Panc1 (cell line): ENCODE results near the gene MYO1A. TPM values are rescaled to one million over a fixed set of nuclear protein-coding genes. Genes with fewer than 3 reads are reported as not detected.

Experiments
- ATAC-seq: fragments of 200-7000 bp; cut with Tn5 transposase; 2 replicates; pipeline ENCODE4 v1.9.1; 2020; ENCODE audit warnings: mild to moderate bottlenecking, moderate library complexity
- BruUV-seq: library from RNA; stranded (reverse); fragments of 400-500 nt; replicated peaks from 2 replicates; lab custom pipeline; 2021; lab: Mats Ljungman, UMichigan
- CTCF ChIA-PET: fragments of 300-600 bp; sonication (Branson Sonifier 250); formaldehyde crosslinking; loops from one replicate; lab custom pipeline; 2022; ENCODE audit warnings: antibody characterized with exemption; lab: Charles Lee
- POLR2A ChIA-PET: fragments of 300-600 bp; sonication (Branson Sonifier 250); formaldehyde crosslinking; loops from one replicate; lab custom pipeline; 2022; ENCODE audit warnings: antibody characterized with exemption; lab: Charles Lee
- DNase-seq: peaks from one replicate; pipeline ENCODE4 v3.0.0-alpha.2; 2010; ENCODE audit warnings: low read depth, low spot score
- H3K27ac ChIP-seq: 2 replicates; pipeline ENCODE4 v1.5.1; 2011; ENCODE audit warnings: mild to moderate bottlenecking, low read length, inconsistent platforms
- H3K27me3 ChIP-seq: fragments of 200-500 bp; sonication (Bioruptor generic); 2 replicates; pipeline ENCODE4 v1.6.0; 2014; ENCODE audit warnings: low read length, inconsistent platforms; ENCODE audit not compliant: control insufficient read depth, insufficient read depth
- H3K36me3 ChIP-seq: fragments of 200-500 bp; sonication (Bioruptor generic); 2 replicates; pipeline ENCODE4 v1.5.1; 2014; ENCODE audit warnings: inconsistent platforms, mild to moderate bottlenecking, low read length, moderate library complexity; ENCODE audit not compliant: control insufficient read depth, insufficient read depth
- H3K4me1 ChIP-seq: 2 replicates; pipeline ENCODE4 v1.5.1; 2011; ENCODE audit warnings: inconsistent platforms, mild to moderate bottlenecking, low read length, moderate library complexity; ENCODE audit not compliant: control insufficient read depth, insufficient read depth
- H3K4me3 ChIP-seq, 2 experiments: 2 replicates each; pipeline ENCODE4 v1.5.1; 2011 to 2012; ENCODE audit warnings: low read depth in 2 of 2, low read length in 2 of 2, mild to moderate bottlenecking in 2 of 2, inconsistent platforms in 1 of 2, moderate library complexity in 1 of 2
- H3K9me3 ChIP-seq: fragments of 200-500 bp; sonication (Bioruptor generic); 2 replicates; pipeline ENCODE4 v1.5.1; 2014; ENCODE audit warnings: low read depth, mild to moderate bottlenecking, inconsistent platforms, low read length, moderate library complexity; ENCODE audit not compliant: control insufficient read depth, insufficient read depth
- CTCF ChIP-seq: fragments of 450-650 bp; IDR thresholded peaks from 2 replicates; pipeline ENCODE4 v1.5.1; 2017; ENCODE audit warnings: mild to moderate bottlenecking
- POLR2AphosphoS5 ChIP-seq: IDR thresholded peaks from 2 replicates; pipeline ENCODE4 v1.6.1; 2012; ENCODE audit warnings: mild to moderate bottlenecking, low read depth, low read length, moderate library complexity
- REST ChIP-seq, 2 experiments: IDR thresholded peaks; 2 replicates each; pipeline ENCODE4 v1.6.1; 2011 to 2012; ENCODE audit warnings: low read depth in 2 of 2, control low read depth in 1 of 2, low read length in 1 of 2, mild to moderate bottlenecking in 1 of 2, moderate library complexity in 1 of 2; ENCODE audit not compliant: insufficient read depth in 1 of 2
- SIN3A ChIP-seq: IDR thresholded peaks from 2 replicates; pipeline ENCODE4 v1.6.1; 2012; ENCODE audit warnings: low read depth, mild to moderate bottlenecking, low read length, moderate library complexity, borderline replicate concordance; ENCODE audit not compliant: insufficient read depth
- TCF7L2 ChIP-seq: IDR thresholded peaks from 2 replicates; pipeline ENCODE4 v1.6.1; 2011; ENCODE audit warnings: mild to moderate bottlenecking, low read depth, low read length, inconsistent platforms
- in situ Hi-C: cut with HindIII; loops from 2 replicates; pipeline ENCODE4 v1.10.0; 2016; ENCODE audit warnings: low sequenced_read_pairs, low pct_unique_long_range_greater_than_20kb
- intact Hi-C: fragments of 100-400 bp; cut with micrococcal nuclease; formaldehyde crosslinking; loops from one replicate; pipeline ENCODE4 v1.10.0; 2022; ENCODE audit not compliant: unreplicated experiment
- total RNA-seq: library from RNA; stranded (reverse); gene quantifications from one replicate; pipeline ENCODE4 v1.2.1, GENCODE V29; 2021; ENCODE audit not compliant: unreplicated experiment

MYO1A gene
- total RNA-seq, 1 experiment from 2014 or later, result not detected

- Histone ChIP-seq H3K4me3 (no peak overlapping the region), H3K27me3 (no peaks in the 10 kb centered on the region), H3K27ac (no peak overlapping the region), H3K4me1 (peaks cover 14% of the 10 kb centered on the region), H3K9me3 (no peaks in the 10 kb centered on the region), H3K36me3 (peaks cover 3% of the 10 kb centered on the region; the same call in 1 of the 2 replicates)
- intact Hi-C loops (loop anchor here (5.0 kb wide), 1 partner anchor 242 kb away; the partner anchor contains the start of gene HSD17B6), in situ Hi-C loops (no loop called here)
- BruUV-seq, result no TSS peak
- TF ChIP-seq TCF7L2, result no peak
- TF ChIP-seq CTCF, result no peak
- TF ChIP-seq POLR2AphosphoS5, result no peak
- no peak for TF ChIP-seq REST (IDR thresholded peaks at IDR 0.05; ENCODE audit: insufficient read depth in 1 of 2, low read depth in 2 of 2, low read length in 1 of 2)
- no peak for ATAC-seq
- DNase-seq, result no peak
- ChIA-PET CTCF (no interaction called here), POLR2A (no interaction called here)
These were observed 45.3 kb downstream of the MYO1A start for GRCh38 chr12:57004651-57005050.

DNA sequence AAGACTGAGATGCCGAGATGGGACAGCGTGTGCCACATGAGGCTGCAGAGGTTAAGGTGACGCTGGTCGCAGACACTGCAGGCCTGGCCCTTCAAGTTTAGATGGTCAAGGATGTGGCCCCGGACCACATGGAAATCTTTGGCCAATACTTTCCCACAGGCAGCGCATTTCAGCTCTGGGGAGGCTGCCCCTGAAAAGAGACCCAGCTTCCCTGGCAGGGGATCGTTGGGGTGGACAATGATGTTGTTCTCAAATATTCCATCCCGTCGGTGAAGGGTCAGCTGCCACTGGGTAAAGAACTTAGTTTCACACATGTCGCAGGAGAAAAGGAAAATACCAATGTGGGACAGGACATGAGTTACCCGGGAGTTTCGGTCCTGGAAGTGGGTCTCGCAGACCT, 46.5 kb downstream of the MYO1A start:
- Histone ChIP-seq H3K36me3 (peaks cover 3% of the 10 kb centered on the region; the same call in 1 of the 2 replicates), H3K27me3 (no peaks in the 10 kb centered on the region), H3K4me3 (no peak overlapping the region), H3K4me1 (peaks cover 6% of the 10 kb centered on the region), H3K9me3 (no peaks in the 10 kb centered on the region), H3K27ac (no peak overlapping the region)
- intact Hi-C loops (loop anchor here (5.0 kb wide), 1 partner anchor 241 kb away; the partner anchor contains the start of gene HSD17B6), in situ Hi-C loops (no loop called here)
- POLR2A ChIA-PET, result no interaction called here
- CTCF ChIA-PET, result no interaction called here
- no peak for ATAC-seq
- TF ChIP-seq TCF7L2, result no peak
- no peak for TF ChIP-seq SIN3A
- no peak for TF ChIP-seq POLR2AphosphoS5
- TF ChIP-seq REST (IDR thresholded peaks at IDR 0.05; ENCODE audit: insufficient read depth in 1 of 2, low read depth in 2 of 2, low read length in 1 of 2), result no peak
- no peak for TF ChIP-seq CTCF
- no peak for DNase-seq
- no TSS peak for BruUV-seq
